B cell (primary cell): ENCODE measurements around the gene ASF1A. TPM values are rescaled to one million over a fixed set of nuclear protein-coding genes. Genes with fewer than 3 reads are reported as not detected.

Experiments
- ATAC-seq: fragments of 200-7000 bp; cut with Tn5 transposase; one replicate; pipeline ENCODE4 v1.10.0; 2021; ENCODE audit warnings: low read depth, mild to moderate bottlenecking, moderate number of reproducible peaks, moderate library complexity
- CTCF ChIA-PET: fragments of 350-600 bp; sonication (Branson Sonifier 250); formaldehyde crosslinking; loops from one replicate; lab custom pipeline; 2021; ENCODE audit warnings: antibody characterized with exemption, inconsistent platforms; lab: Charles Lee
- POLR2A ChIA-PET: fragments of 350-600 bp; sonication (Branson Sonifier 250); formaldehyde crosslinking; loops from one replicate; lab custom pipeline; 2021; ENCODE audit warnings: antibody characterized with exemption; lab: Charles Lee
- DNase-seq: peaks from one replicate; pipeline ENCODE4 v3.0.0; 2013
- H2AFZ ChIP-seq: 2 replicates; pipeline ENCODE4 v1.6.1; 2012; ENCODE audit warnings: mild to moderate bottlenecking, low read depth, low read length; ENCODE audit not compliant: insufficient read depth, poor library complexity, severe bottlenecking
- H3K27ac ChIP-seq, 2 donors: 1 replicate in 1 of 2; 2 replicates in 1 of 2; pipeline ENCODE4 v1.5.1; 2012 to 2013; ENCODE audit warnings: low read length in 2 of 2, mild to moderate bottlenecking in 2 of 2, moderate library complexity in 1 of 2
- H3K27me3 ChIP-seq, 4 experiments: fragments of 200-600 bp in 1 of 4; sonication (generic) in 1 of 4; replicated peaks in 1 of 4; 1 replicate in 2 of 4; 2 replicates in 2 of 4; pipeline versions ENCODE4 v1.6.1 to v1.7.0; 2013 to 2016; ENCODE audit warnings: low read length in 3 of 4, mild to moderate bottlenecking in 2 of 4, mixed read lengths in 1 of 4, moderate library complexity in 1 of 4; ENCODE audit not compliant: insufficient read depth in 4 of 4, control insufficient read depth in 3 of 4; ENCODE audit errors: control extremely low read depth in 1 of 4
- H3K36me3 ChIP-seq, 2 experiments: replicated peaks in 1 of 2; 1 replicate in 1 of 2; 2 replicates in 1 of 2; pipeline versions ENCODE4 v1.6.1 to v1.7.1; 2013; ENCODE audit warnings: low read length in 1 of 2; ENCODE audit not compliant: insufficient read depth in 2 of 2, control insufficient read depth in 1 of 2; ENCODE audit errors: control extremely low read depth in 1 of 2, extremely low read depth in 1 of 2
- H3K4me1 ChIP-seq, 2 donors: fragments of 200-600 bp in 1 of 2; sonication (generic) in 1 of 2; 1 replicate in 1 of 2; 2 replicates in 1 of 2; pipeline versions ENCODE4 v1.5.1 to v1.6.1; 2013 to 2017; ENCODE audit warnings: low read length in 2 of 2; ENCODE audit not compliant: control insufficient read depth in 2 of 2, insufficient read depth in 2 of 2
- H3K4me2 ChIP-seq: replicated peaks from 2 replicates; pipeline ENCODE3; 2012; ENCODE audit warnings: mild to moderate bottlenecking, low read depth, low read length; ENCODE audit not compliant: poor library complexity, severe bottlenecking
- H3K4me3 ChIP-seq, 5 experiments: fragments of 200-600 bp in 1 of 5; sonication (generic) in 1 of 5; 1 replicate in 3 of 5; 2 replicates in 2 of 5; pipeline versions ENCODE4 v1.5.1 to v1.7.0; 2011 to 2016; ENCODE audit warnings: low read length in 4 of 5, mild to moderate bottlenecking in 4 of 5, low read depth in 2 of 5, control low read depth in 1 of 5, moderate library complexity in 1 of 5; ENCODE audit not compliant: insufficient read depth in 1 of 5; ENCODE audit errors: control extremely low read depth in 1 of 5, extremely low read depth in 1 of 5
- H3K79me2 ChIP-seq: fragments of 200-600 bp; sonication (generic); one replicate; pipeline ENCODE4 v1.6.0; 2016; ENCODE audit warnings: low read length; ENCODE audit not compliant: control insufficient read depth, insufficient read depth
- H3K9ac ChIP-seq: fragments of 200-600 bp; sonication (generic); 2 replicates; pipeline ENCODE4 v1.6.1; 2017; ENCODE audit warnings: mild to moderate bottlenecking, low read length, moderate library complexity
- H3K9me3 ChIP-seq, 3 donors: one replicate each; pipeline versions ENCODE4 v1.6.1 to v1.7.1; 2013; ENCODE audit warnings: low read length in 2 of 3; ENCODE audit not compliant: control insufficient read depth in 2 of 3, insufficient read depth in 1 of 3; ENCODE audit errors: control extremely low read depth in 1 of 3
- H4K20me1 ChIP-seq: 2 replicates; pipeline ENCODE4 v1.6.0; 2012; ENCODE audit warnings: mild to moderate bottlenecking, low read length; ENCODE audit not compliant: insufficient read depth, control insufficient read depth, poor library complexity, severe bottlenecking
- H3K27ac Mint-ChIP-seq: one replicate; pipeline ENCODE4 v1.8.0; 2021; ENCODE audit warnings: mixed read lengths
- H3K27me3 Mint-ChIP-seq: one replicate; pipeline ENCODE4 v1.8.0; 2021; ENCODE audit warnings: mixed read lengths
- H3K4me1 Mint-ChIP-seq: one replicate; pipeline ENCODE4 v1.8.0; 2021; ENCODE audit warnings: mixed read lengths
- H3K4me3 Mint-ChIP-seq: one replicate; pipeline ENCODE4 v1.8.0; 2021; ENCODE audit warnings: mixed read lengths
- H3K9me3 Mint-ChIP-seq: one replicate; pipeline ENCODE4 v1.8.0; 2022; ENCODE audit warnings: mixed read lengths; ENCODE audit not compliant: insufficient read depth
- EZH2 ChIP-seq: IDR thresholded peaks from 2 replicates; pipeline ENCODE4 v1.6.1; 2012; ENCODE audit warnings: borderline replicate concordance, low read depth, mild to moderate bottlenecking, moderate library complexity, low read length; ENCODE audit not compliant: insufficient read depth, poor library complexity, severe bottlenecking
- WGBS: methylation state at CpG from one replicate; pipeline ENCODE4 v1.1.5; 2013; ENCODE audit warnings: missing lambda C conversion rate; ENCODE audit not compliant: insufficient coverage; 5-methylcytosine and 5-hydroxymethylcytosine counted together
- intact Hi-C: fragments of 100-400 bp; cut with micrococcal nuclease; formaldehyde crosslinking; loops from one replicate; pipeline ENCODE4 v1.10.0; 2022
- polyA plus RNA-seq: library from polyadenylated mRNA; depleted of rRNA; stranded (reverse); fragments of >200 nt; gene quantifications from 2 replicates; pipeline ENCODE4 v1.2.3, GENCODE V29; 2012
- total RNA-seq, 2 donors: library from RNA; stranded (reverse); fragments of 120-200 nt in 1 of 2; gene quantifications; 1 replicate in 1 of 2; 2 replicates in 1 of 2; pipeline versions ENCODE4 v1.2.3 to v1.2.4, GENCODE V29; 2013 to 2022
- TF ChIP-seq, protein P1 (sequence below): fragments of 200-600 bp; IDR thresholded peaks from one replicate; pipeline ENCODE4 v1.8.0; 2022; ENCODE audit warnings: antibody characterized with exemption, mild to moderate bottlenecking

The ASF1A gene
- total and polyA plus RNA-seq, 2 donors (not counting 1 experiment from before 2014, with no cell fraction given): 4.0 to 25.3 TPM

- TF ChIP-seq, protein P1, sequence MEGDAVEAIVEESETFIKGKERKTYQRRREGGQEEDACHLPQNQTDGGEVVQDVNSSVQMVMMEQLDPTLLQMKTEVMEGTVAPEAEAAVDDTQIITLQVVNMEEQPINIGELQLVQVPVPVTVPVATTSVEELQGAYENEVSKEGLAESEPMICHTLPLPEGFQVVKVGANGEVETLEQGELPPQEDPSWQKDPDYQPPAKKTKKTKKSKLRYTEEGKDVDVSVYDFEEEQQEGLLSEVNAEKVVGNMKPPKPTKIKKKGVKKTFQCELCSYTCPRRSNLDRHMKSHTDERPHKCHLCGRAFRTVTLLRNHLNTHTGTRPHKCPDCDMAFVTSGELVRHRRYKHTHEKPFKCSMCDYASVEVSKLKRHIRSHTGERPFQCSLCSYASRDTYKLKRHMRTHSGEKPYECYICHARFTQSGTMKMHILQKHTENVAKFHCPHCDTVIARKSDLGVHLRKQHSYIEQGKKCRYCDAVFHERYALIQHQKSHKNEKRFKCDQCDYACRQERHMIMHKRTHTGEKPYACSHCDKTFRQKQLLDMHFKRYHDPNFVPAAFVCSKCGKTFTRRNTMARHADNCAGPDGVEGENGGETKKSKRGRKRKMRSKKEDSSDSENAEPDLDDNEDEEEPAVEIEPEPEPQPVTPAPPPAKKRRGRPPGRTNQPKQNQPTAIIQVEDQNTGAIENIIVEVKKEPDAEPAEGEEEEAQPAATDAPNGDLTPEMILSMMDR: no peak
- no peak for TF ChIP-seq EZH2
- Mint-ChIP-seq H3K27ac (peak overlapping the region; percentile 83), H3K4me1 (peaks cover 48% of the 10 kb centered on the region), H3K9me3 (peaks cover 17% of the 10 kb centered on the region), H3K27me3 (no peaks in the 10 kb centered on the region), H3K4me3 (peak overlapping the region; percentile 59)
- ATAC-seq (no peak), DNase-seq (no peak)
- WGBS: 48% methylated on average over 4 of the region's 7 CpGs
- POLR2A ChIA-PET: no interaction called here
- H3K9me3 ChIP-seq: peaks cover 0 to 18% (median 7%) of the 10 kb centered on the region in 3 donors
- H3K27ac ChIP-seq: peak overlapping the region in 1 of 2 donors; percentile 49
- H2AFZ ChIP-seq: peak overlapping the region; percentile 3
- intact Hi-C loops: no loop called here
- H3K79me2 ChIP-seq: peaks cover 90% of the 10 kb centered on the region
- peaks cover 12 to 18% of the 10 kb centered on the region in 2 donors for H3K4me1 ChIP-seq
- no peak overlapping the region for H3K4me3 ChIP-seq
- peak overlapping the region; percentile 50 for H3K9ac ChIP-seq
- CTCF ChIA-PET: interaction anchor here (1.1 to 1.4 kb wide), 2 partner anchors 12 to 19 kb away, joined by 3 read pairs; no protein-coding TSS in a partner anchor
- no peaks in the 10 kb centered on the region for H4K20me1 ChIP-seq
- H3K27me3 ChIP-seq: no peaks in the 10 kb centered on the region
- peak overlapping the region; percentile 44 for H3K4me2 ChIP-seq
- no peaks in the 10 kb centered on the region for H3K36me3 ChIP-seq
These were observed 29.4 kb upstream of the ASF1A start for GRCh38 chr6:118864341-118865099.

- no peak for ATAC-seq
- peak overlapping the region; percentile 44 for H3K4me2 ChIP-seq
These were observed 28.9 kb upstream of the ASF1A start for GRCh38 chr6:118865100-118865391.

More at GRCh38 chr6:118865100-118865391, 28.9 kb upstream of the ASF1A start:
- peaks cover 91% of the 10 kb centered on the region for H3K79me2 ChIP-seq
- Mint-ChIP-seq H3K9me3 (peaks cover 20% of the 10 kb centered on the region), H3K27ac (peak overlapping the region; percentile 83), H3K4me1 (peaks cover 45% of the 10 kb centered on the region), H3K4me3 (peak overlapping the region; percentile 59), H3K27me3 (no peaks in the 10 kb centered on the region)
- CTCF ChIA-PET: interaction anchor here (1.0 to 1.4 kb wide), 3 partner anchors 11 to 63 kb away, joined by 3 read pairs; no protein-coding TSS in a partner anchor
- DNase-seq: no peak
- H3K4me3 ChIP-seq: no peak overlapping the region
- peaks cover 0 to 18% (median 11%) of the 10 kb centered on the region in 3 donors for H3K9me3 ChIP-seq
- no peaks in the 10 kb centered on the region for H4K20me1 ChIP-seq
- peak overlapping the region; percentile 50 for H3K9ac ChIP-seq
- peaks cover 12 to 15% of the 10 kb centered on the region in 2 donors for H3K4me1 ChIP-seq
- TF ChIP-seq EZH2: no peak
- TF ChIP-seq, protein P1: no peak
- H3K27ac ChIP-seq: no peak overlapping the region
- H2AFZ ChIP-seq: no peak overlapping the region
- intact Hi-C loops: no loop called here
- H3K27me3 ChIP-seq: no peaks in the 10 kb centered on the region
- no CpG with 5 or more reads among the region's 2 CpGs for WGBS
- POLR2A ChIA-PET: no interaction called here
- no peaks in the 10 kb centered on the region for H3K36me3 ChIP-seq
